NCI-H2227 (cell line): ENCODE data around the gene STXBP5L.
"Not testable (repeated sequence)": the region's sequence is repeated elsewhere in the genome, so short reads cannot be mapped to it uniquely, and the experiment has no call there.

Experiments used
- DNase-seq: peaks from one replicate; lab custom pipeline; 2025; ENCODE audit not compliant: unreplicated experiment; lab: John Stamatoyannopoulos, UW

The STXBP5L gene

GRCh38 chr3:121418182-121418581, 510.2 kb downstream of the STXBP5L start:
- DNase-seq: no peak

GRCh38 chr3:121424549-121424948, 516.5 kb downstream of the STXBP5L start:
- DNase-seq: no peak

- no peak for DNase-seq
Observed at GRCh38 chr3:121430664-121431215, 522.7 kb downstream of the STXBP5L start.

- no peak for DNase-seq
Observed at GRCh38 chr3:121431726-121432517, 523.9 kb downstream of the STXBP5L start.

- no peak for DNase-seq
Observed at GRCh38 chr3:121436074-121436473, 528.1 kb downstream of the STXBP5L start.

- DNase-seq: no peak
Observed at GRCh38 chr3:121436641-121437040, 528.6 kb downstream of the STXBP5L start.

- no peak for DNase-seq
Observed at GRCh38 chr3:121443456-121443855, 535.5 kb downstream of the STXBP5L start.

- DNase-seq: not testable (repeated sequence)
Observed at GRCh38 chr3:121451752-121452151, 543.7 kb downstream of the STXBP5L start.

- DNase-seq: no peak
Observed at GRCh38 chr3:121462565-121462964, 554.6 kb downstream of the STXBP5L start.

- DNase-seq: no peak
Observed at GRCh38 chr3:121463745-121464144, 555.7 kb downstream of the STXBP5L start.

- no peak for DNase-seq
Observed at GRCh38 chr3:121467085-121467484, 559.1 kb downstream of the STXBP5L start.

GRCh38 chr3:121473001-121473400, 565.0 kb downstream of the STXBP5L start:
- DNase-seq: no peak
